Ishikawa (cell line): ENCODE results near the gene RNU5D-1.

ENCODE experiments used
- EP300 ChIP-seq: IDR thresholded peaks from 2 replicates; pipeline ENCODE4 v1.6.1; 2012; ENCODE audit warnings: borderline replicate concordance
- RAD21 ChIP-seq: IDR thresholded peaks from 2 replicates; pipeline ENCODE4 v1.6.1; 2012; ENCODE audit warnings: low read depth
- TAF1 ChIP-seq: IDR thresholded peaks from 2 replicates; pipeline ENCODE4 v1.6.1; 2012; ENCODE audit warnings: low read depth, mild to moderate bottlenecking
- TEAD4 ChIP-seq: IDR thresholded peaks from 2 replicates; pipeline ENCODE4 v1.6.1; 2012
- YY1 ChIP-seq: IDR thresholded peaks from 2 replicates; pipeline ENCODE4 v1.6.1; 2012; ENCODE audit warnings: low read depth
- TF ChIP-seq, protein P1 (sequence below): IDR thresholded peaks from 2 replicates; pipeline ENCODE4 v1.6.1; 2012

- no peak for TF ChIP-seq RAD21
- no peak for TF ChIP-seq TEAD4
- TF ChIP-seq, protein P1, sequence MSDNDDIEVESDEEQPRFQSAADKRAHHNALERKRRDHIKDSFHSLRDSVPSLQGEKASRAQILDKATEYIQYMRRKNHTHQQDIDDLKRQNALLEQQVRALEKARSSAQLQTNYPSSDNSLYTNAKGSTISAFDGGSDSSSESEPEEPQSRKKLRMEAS = no peak
- TF ChIP-seq YY1 = no peak
- no peak for TF ChIP-seq TAF1
- TF ChIP-seq EP300 = no peak
Measured at GRCh38 chr1:44685881-44686280, 45.1 kb downstream of the RNU5D-1 start.
